RPMI7951 (cell line): Measurements from ENCODE around the gene NLGN3. TPM values are rescaled to one million over a fixed set of nuclear protein-coding genes. Genes with fewer than 3 reads are reported as not detected.
A peak's percentile ranks its signal among the peaks of the same experiment; 100 is the strongest.
"Not testable (repeated sequence)": the region's sequence is repeated elsewhere in the genome, so short reads cannot be mapped to it uniquely, and the experiment has no call there.

Experiments used
- DNase-seq: peaks from one replicate; pipeline ENCODE4 v3.0.0-alpha.2; 2012; ENCODE audit warnings: low read depth
- total RNA-seq: library from RNA; depleted of rRNA; stranded (reverse); fragments of >200 nt; shearing (Covaris generic); gene quantifications from 2 replicates; pipeline ENCODE4 v1.2.3, GENCODE V29; 2014

Gene NLGN3
- total RNA-seq, 1 experiment from 2014 or later: under 0.01 TPM

DNA sequence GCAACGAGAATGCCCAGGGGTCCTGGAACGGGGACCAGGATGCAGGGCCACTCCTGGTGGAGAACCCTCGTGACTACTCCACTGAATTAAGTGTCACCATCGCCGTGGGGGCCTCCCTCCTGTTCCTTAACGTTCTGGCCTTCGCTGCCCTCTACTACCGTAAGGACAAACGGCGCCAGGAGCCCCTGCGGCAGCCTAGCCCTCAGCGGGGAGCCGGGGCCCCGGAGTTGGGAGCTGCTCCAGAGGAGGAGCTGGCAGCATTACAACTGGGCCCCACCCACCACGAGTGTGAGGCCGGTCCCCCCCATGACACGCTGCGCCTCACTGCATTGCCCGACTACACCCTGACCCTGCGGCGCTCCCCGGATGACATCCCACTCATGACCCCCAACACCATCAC is 24.9 kb downstream of the NLGN3 start:
- no peak for DNase-seq

DNA sequence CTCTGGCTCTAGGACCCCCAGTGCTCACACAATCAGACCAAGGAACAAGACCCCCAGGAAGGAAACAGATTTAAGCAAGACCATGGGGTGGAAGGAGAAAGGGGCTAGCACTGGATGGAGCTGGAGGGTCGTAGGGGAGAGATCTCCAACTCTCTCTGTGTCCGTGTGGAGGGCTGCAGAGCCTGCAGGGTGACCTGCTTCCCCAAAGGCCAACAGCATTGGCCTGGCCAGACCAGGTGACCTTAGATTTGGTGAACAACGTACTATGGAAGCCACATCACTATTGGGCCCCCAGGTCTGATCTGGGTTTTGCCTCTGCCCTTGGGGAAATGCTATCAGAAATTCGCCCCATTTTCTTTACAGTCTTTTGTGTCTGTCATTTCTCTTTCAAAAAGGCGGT is 26.0 kb downstream of the NLGN3 start:
- DNase-seq: no peak

DNA sequence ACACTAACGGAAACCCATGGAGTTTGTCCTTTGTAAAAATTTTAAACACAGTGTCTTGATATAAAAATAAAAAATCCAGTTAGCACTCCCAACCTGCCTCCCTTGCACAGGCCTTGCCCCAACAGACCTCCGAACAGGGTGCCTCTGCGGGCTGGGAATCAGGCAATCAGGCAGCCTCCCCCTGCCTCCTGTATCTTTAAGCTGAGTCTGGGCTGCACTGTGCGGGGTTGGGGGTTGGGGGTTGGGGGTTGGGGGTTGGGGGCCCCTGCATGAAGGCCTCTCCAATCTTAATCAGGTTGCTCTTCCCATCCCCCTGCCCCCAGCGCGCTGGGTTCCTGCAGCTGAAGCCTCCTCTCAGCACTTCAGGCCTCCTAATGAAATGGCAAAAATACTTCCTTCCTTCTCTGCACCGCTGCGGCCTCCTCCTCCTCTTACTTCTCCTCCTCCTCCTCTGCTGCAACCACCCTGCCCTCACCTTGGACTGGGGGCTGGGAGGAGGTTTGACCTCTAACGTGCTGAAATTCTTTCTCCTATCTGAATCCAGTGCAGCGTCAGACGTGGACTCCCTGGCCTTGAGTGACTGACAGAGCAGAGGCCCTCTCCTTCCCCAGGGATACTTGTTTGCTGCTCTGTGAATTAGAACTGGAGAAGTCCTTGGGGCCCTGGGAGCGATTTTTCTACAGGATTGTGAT is 26.6 kb downstream of the NLGN3 start:
- DNase-seq: no peak

DNA sequence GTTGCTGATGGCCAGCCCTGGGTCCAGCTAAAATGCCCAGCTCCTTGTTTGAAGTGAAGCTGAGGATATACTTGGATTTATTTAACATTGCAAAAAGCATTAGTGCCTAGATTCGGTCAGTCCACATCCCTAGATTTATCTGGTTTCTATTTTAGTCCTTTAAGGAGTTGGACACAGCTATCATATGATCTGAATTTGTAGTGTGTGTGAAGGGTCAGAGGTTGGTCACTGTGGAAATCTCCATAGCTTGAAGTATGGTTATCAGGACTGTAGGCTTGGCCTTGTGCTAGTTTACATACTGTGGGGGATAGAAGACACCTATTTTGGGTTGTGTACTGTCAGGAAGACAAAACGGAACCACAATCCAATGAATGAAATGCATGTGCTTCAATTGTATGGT is 28.8 kb downstream of the NLGN3 start:
- no peak for DNase-seq

DNA sequence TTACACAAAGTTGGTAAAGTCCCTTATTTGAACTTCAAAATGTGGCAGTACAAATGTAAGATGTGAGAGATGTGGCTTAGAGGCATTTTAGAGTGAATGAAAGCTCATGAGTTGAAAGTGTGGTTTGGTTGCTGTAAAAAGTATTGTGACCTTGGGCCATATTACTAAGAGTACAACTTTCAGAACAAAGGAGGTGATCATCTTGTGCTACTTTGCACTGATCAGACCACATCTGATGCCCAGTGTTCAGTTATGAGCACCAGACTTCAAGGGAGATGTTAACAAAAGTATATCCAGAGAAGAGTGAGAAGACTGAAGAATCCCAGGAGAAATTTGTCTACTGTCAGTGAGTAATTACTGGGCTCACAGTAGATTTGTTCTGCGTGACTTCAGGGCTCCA is 30.2 kb downstream of the NLGN3 start:
- DNase-seq: no peak

DNA sequence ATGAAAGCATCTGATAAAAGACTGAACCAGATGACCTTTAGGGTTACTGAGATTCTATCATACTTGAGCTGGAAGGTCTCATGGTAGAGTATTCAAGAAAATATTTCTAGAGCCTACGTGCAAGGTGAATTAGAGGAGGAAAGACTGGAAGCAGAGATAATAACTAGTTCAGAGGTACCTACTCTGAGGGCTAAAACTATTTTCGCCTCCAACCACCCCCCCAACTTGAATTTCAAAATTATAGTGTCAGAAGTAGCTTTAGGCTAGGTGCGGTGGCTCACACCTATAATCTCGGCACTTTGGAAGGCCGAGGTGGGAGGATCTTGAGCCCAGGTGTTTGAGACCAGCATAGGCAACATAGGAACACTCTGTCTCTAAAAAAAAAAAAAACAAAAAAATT is 30.9 kb downstream of the NLGN3 start:
- no peak for DNase-seq

DNA sequence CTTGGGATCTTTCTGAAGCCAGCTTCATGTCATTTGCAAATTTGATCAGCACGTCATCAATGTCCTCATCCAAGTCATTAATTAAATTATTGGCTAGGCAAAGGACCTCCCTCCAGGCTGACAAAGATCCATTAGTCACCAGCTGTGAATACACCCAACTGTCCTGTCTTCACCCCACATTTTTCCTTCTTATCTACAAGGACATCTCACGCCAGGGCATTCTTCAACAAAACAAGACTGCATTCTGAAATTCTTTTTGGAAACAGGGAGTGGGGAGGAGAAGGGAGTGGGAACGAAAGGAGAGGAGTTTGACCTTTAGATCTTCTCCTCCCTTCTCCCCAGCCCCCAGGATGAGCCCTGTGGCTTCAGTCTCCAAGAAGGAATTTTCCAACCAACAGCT is 32.7 kb downstream of the NLGN3 start:
- DNase-seq: no peak

DNA sequence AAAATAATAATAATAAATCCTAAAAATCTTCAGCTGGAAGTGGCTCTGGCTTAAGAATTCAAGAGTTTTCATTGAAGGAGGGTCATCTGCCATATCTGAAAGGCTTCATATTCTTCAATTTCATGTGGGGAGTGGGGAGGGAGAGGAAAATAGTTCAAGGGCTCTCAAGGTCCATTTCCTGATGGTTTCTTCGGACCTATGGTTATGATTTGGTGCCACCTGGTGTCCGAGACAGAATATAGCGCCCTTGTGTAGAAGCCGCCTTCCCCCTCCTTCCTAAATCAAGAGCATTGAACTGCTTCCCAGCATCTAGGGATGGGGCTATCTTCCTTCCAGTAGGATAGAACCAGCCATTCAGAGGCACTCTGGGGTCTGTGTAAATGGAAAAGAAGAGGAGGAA is 34.3 kb downstream of the NLGN3 start:
- DNase-seq: peak; percentile 70

DNA sequence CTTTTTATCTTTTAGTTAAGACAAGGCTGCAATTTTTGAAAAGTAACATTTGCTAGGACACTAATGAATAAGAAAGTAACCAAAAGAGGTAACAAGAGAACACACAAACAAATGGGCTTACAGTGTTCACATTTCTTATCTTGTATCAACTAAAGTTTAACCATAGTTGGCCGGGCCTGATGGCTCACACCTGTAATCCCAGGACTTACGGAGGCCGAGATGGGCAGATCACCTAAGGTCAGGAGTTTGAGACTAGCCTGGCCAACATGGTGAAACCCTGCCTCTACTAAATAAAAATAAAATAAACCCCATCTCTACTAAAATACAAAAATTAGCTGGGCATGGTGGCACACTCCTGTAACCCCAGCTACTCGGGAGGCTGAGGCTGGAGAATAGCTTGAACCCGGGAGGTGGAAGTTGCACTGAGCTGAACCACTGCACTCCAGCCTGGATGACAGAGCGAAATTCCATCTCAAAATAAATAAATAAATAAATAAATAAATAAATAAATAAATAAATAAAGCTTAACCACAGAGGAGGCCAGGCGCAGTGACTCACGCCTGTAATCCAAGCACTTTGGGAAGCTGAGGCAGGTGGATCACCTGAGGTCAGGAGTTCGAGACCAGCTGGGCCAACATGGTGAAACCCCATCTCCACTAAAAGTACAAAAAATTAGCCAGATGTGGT is 36.1 kb downstream of the NLGN3 start:
- DNase-seq: not testable (repeated sequence)

DNA sequence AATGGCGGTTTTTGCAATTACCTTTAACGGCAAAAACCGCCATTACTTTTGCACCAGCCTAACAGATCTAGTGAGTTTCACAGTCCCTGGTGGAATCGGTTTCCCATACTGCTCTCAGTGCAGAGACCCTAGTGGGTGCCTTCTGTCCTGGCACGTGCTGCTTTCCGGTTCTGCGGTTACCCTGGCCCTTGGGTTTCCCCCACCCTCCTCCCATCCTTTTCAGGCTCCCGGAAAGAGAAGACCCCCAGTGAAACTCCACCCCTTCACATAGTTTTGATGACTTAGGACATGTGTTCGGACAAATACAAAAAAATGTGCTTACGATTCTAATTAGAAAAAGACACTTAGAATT is 36.9 kb downstream of the NLGN3 start:
- no peak for DNase-seq

DNA sequence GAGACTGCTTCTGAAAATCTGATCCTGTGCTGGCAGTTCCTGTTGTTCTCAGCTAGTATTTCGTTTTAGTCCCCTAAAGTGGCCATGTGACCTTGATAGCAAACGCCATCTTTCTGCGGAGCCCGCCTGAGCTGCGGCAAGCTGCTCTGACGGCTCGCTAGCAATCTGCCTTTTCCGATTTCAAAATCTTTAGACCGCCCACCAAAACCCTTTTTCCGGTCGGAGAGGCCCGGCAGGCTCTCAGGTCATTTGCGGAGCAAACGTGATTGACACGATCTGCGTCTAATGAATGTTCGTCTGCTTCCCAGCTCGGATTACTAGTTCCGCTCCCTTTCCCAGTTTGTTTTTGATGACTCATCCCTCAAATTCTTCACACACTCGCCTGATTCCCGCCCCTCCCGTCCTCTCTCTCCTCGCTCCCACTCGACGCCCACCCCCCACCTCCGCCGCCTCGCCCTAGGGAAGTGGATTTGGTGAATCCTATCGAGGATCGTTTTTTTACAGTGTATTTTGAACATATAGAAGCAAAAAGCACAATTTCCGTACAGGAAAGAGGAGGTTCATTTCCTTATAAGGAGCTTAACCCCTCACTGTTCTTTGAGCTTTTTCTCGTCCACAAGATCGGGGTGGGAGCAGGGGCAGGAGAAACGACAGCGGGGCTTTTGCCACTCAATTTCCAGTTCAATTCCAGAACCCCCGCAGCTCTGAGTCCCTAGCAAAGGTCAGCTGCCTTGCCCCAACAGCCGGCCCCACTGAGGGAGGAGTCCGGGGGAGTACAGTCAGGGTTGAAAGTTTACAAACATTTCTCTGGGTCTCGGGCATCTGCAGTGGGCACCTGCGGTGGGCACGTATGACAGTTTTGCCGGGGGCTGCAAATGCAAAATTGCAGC is 37.5 kb downstream of the NLGN3 start:
- DNase-seq: peak; percentile 99

DNA sequence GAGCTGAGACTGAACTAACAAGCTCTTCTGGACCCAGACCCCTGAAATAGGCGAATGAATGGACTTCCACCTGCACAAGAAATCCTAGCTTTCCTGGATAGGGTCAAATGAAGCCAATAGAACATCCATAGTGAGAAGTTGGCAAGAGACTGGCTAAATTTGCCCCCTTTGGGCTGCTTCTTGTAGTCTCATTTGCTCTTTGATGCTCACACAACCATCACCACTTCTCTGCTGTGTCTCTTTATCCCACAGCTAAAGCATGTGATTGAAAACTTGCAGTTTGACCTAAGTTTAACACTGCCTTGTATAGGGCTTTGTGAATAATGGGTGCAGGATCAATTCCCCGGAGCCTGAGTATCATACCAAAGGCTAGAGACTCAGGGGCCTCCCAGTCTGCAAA is 38.2 kb downstream of the NLGN3 start:
- DNase-seq: no peak

DNA sequence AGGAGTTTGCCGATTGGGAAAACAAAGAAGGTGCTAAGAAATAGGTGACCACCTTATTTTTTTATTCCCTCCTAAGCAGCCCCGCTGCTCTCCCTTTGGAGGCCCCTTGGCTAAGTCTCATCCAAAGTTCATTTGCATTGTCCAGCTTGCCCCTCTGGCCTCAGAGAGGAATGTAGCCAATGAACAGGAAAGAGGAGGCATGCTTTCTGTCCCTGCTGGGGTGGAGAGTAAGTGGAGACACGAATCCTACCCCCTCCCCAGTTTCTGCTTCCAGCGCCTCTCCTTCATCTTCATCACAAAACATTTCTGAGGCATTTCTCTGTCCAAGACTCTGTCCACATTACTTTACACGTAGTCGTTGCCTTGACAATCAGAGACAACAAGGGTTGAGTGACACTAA is 38.7 kb downstream of the NLGN3 start:
- DNase-seq: no peak

DNA sequence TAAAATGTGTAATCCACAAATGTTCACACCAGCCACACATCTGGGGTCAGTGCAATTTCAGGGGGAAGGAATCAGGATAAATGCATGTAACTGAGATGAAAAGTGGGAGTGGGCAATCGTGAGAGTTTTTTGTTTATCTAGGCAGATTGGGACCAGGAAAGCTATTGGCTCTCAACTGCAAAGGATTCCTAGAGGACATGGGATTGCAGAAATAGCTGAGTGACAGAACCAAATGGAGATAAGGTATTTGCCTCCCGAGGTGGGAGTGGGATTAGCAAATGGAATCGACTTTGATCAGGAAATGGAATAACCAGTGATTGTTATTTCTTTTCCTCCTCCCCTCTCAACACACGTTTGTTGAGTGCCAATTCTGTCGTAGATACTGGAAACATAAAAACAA is 39.5 kb downstream of the NLGN3 start:
- no peak for DNase-seq

DNA sequence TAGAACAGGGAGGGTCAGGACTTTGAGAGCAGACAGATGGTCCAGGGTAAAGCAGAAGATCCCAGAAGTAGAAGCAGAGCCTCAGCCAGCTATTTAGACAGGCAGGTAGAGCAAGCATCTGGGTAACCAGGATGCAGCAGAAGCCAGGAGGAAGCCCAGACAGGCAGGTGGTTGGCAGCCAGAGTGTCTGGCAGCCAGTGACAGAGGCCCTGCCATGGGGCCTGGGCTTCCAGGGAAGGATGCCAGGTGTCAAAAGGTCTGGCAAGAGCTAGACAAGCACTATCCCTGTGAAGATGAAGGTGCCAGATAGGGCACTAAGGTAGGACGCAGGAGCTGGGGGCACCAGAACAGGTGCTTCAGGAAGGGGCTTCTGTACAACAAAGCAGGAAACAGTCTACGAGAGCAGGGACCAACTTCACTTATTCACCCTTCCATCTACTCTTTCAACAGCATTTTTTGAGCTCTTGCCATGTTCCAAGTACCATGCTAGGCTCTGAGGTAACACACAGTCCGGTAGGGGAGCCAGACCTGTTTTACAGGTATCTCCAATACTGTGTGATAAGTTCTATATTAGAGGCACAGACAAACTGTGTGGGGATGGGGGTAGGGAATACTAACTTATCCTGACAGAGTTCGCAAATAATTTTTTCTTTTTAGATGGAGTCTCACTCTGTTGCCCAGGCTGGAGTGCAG is 40.3 kb downstream of the NLGN3 start:
- DNase-seq: no peak

DNA sequence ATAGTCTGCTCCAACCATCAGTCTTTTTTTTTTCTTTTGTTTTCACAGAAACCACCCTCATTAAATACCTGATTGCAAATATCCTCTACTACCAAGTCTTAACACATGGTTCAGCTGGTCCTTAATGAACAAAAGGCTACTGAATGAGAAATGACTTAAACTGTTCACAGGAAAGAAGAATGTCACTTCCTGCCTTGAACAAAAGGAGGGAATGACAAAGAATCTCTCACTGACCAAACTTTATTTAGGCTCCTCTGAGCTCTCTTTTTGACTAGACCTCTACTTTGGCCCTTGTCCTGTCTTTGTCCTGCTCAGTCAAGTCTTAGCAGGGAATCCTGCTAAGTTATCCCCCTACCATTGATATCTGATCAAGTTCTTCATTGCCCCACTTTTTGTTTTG is 46.6 kb downstream of the NLGN3 start:
- DNase-seq: no peak

DNA sequence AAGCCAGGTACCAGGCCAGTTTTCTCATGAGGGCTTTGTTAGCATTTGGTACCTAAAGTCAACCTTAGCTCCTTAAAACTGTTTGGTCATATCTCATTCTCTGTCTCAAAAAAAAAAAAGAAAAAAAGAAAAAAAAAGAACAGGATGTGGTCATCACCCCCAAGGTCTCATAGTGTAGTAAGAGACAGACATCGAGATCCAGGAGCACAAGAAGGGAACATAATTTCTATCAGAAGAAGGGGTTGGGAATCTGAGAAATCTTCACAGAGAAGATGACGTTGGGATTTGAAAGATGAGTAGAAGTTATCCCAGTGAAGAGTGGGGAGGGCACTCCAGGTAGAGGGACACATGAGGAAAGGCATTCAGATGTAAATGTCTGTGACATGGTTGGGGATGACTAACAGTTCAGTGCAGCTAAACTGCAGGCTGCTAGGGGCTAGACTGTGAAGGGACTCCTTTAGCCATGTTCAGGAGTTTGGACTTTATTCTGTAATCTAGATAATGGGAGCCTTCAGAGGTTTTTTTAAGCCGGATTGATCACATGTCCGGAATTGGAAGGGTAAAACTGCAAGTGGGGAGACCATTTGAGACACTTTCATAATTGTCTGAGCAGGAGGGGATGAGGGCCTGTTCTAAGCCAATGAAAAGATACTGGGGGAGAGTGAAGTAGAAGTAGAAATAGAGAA is 51.5 kb downstream of the NLGN3 start:
- DNase-seq: peak; percentile 5

DNA sequence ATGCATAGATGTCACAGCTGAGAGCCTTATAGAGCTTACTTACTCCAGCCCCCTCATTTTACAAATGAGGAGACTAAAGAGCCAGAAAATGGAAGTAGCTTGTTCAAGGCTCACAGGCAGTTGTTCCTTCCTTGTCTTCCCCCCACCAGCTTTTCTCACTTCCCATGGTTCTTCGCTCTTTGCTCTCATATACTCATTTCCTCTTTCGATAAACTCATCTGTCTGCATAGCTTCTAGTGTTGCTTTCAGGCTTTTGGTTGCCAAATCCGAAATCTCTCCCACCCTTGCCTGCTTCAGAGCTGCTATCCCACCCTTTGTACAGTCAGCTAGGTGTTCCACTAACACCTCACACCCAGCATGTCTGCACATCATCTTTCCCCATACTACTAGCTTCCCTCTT is 53.4 kb downstream of the NLGN3 start:
- DNase-seq: no peak

DNA sequence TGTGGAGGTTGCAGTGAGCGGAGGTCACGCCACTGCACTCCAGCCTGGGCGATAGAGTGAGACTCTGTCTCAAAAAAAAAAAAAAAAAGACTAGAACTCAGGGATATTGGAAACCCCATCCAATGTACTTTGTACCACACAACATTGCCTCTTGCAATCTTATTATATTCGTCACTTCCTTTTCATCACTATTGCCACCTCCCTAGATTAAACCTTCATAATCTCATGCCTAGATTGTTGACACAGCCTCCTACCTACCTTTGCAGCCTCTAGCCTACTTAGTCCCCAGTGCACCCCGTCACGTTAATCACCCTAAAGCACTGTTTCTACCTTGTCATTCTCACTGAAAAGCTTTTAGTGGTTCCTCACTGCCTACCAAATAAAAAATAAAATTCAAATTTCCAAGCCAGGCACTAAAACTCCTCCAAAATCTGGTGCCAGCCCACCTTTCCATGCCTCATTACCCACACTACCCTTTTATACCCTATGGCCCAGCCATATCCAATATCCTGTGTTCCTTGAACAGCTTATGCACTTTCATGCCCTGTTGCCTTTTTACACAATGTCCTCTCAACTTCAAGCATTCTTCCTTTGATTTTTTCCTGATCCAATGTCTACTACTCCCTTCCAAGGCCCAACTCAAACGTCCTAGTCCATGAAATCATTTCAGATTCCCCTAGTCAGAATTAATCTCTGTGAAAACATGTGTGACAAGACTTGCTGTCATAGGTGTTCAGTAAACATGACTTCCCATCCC is 54.8 kb downstream of the NLGN3 start:
- DNase-seq: no peak

DNA sequence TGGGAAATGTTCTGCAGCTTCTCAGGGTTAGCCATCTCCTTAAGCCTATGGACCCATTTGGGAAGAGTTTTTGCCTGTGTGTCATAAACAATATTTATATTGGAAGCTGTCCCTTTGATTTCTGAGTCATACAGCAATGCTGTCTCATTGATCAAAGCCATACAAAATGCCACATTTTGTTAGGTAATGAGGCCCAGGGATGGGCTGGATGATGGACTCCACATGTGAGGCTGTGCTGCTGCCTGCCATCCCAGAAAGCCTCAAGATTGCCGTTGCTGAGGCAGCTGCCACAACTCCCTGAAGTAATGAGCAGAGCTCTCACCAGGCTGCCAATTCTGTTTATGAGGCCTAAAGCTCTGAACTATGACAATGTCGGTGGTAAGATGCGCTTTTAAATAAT is 66.2 kb downstream of the NLGN3 start:
- DNase-seq: no peak

DNA sequence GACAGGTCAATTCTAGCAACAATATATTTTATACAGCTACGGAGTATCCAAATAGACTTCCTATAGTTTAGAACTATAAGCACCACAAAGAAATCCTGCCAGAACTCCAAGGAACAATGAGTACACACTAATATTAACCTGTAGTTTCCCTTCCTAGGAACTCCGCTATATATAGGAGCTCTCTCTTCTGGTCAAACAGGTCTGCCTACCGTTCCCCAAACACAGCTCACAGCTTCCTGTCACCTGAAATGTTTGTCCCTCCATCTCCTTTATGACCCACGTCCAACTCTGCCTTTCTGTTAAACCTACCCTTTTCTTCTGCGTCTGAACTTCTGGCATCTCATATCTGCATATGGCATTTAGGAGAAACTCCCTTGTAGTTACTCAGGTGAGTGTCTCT is 67.9 kb downstream of the NLGN3 start:
- no peak for DNase-seq
